Suppressor macrophage treated with lipopolysaccharide for 4 hours (primary cell): ENCODE results near the gene KIF1A.
"Not testable (repeated sequence)": the region's sequence is repeated elsewhere in the genome, so short reads cannot be mapped to it uniquely, and the experiment has no call there.

Experiments used
- DNase-seq: peaks from one replicate; pipeline ENCODE4 v3.0.0-alpha.2; 2020

KIF1A gene

GRCh38 chr2:240698852-240699561, 121.0 kb downstream of the KIF1A start:
- DNase-seq, result not testable (repeated sequence)

GRCh38 chr2:240696469-240696868, 123.5 kb downstream of the KIF1A start:
- not testable (repeated sequence) for DNase-seq

GRCh38 chr2:240695593-240695992, 124.4 kb downstream of the KIF1A start:
- not testable (repeated sequence) for DNase-seq

- DNase-seq, result not testable (repeated sequence)
Observed at GRCh38 chr2:240694304-240694703, 125.7 kb downstream of the KIF1A start.

- not testable (repeated sequence) for DNase-seq
Observed at GRCh38 chr2:240692583-240693561, 127.1 kb downstream of the KIF1A start.

- DNase-seq, result not testable (repeated sequence)
Observed at GRCh38 chr2:240691631-240692420, 128.2 kb downstream of the KIF1A start, which contains the start of gene AQP12A. Gene AQP12A (plus strand): TSS chr2:240691866. CDS start chr2:240691914, 48 bp downstream.

- not testable (repeated sequence) for DNase-seq
Observed at GRCh38 chr2:240691075-240691427, 129.0 kb downstream of the KIF1A start.

GRCh38 chr2:240690421-240691074, 129.5 kb downstream of the KIF1A start:
- DNase-seq, result not testable (repeated sequence)

GRCh38 chr2:240689975-240690374, 130.0 kb downstream of the KIF1A start:
- DNase-seq, result no peak

- no peak for DNase-seq
Observed at GRCh38 chr2:240688553-240688919, 131.5 kb downstream of the KIF1A start.

GRCh38 chr2:240687741-240688552, 132.1 kb downstream of the KIF1A start:
- no peak for DNase-seq

- no peak for DNase-seq
Observed at GRCh38 chr2:240687045-240687740, 132.8 kb downstream of the KIF1A start.

GRCh38 chr2:240686460-240686859, 133.6 kb downstream of the KIF1A start:
- no peak for DNase-seq

GRCh38 chr2:240685771-240686371, 134.1 kb downstream of the KIF1A start:
- no peak for DNase-seq

GRCh38 chr2:240683980-240684728, 135.9 kb downstream of the KIF1A start:
- not testable (repeated sequence) for DNase-seq

- DNase-seq, result not testable (repeated sequence)
Observed at GRCh38 chr2:240683329-240683979, 136.6 kb downstream of the KIF1A start.

GRCh38 chr2:240682431-240683224, 137.4 kb downstream of the KIF1A start, which contains the start of gene AQP12B:
Gene AQP12B (minus strand): TSS chr2:240682885. CDS start chr2:240682837, 48 bp downstream.
- DNase-seq, result not testable (repeated sequence)

GRCh38 chr2:240680185-240680584, 139.8 kb downstream of the KIF1A start:
- DNase-seq, result not testable (repeated sequence)
